Measurements from ENCODE around the gene RIMKLB.

GRCh38 chr12:8821591-8821990 is 123.8 kb downstream of the RIMKLB start:
- TF ChIP-seq CTCF (IDR thresholded peaks at IDR 0.05; ENCODE audit: low read length) (no peak), EZH2 (IDR thresholded peaks at IDR 0.05; ENCODE audit: borderline replicate concordance, low read length) (no peak)
